Measurements from ENCODE around the gene GGA2.

- TF ChIP-seq, protein P1, sequence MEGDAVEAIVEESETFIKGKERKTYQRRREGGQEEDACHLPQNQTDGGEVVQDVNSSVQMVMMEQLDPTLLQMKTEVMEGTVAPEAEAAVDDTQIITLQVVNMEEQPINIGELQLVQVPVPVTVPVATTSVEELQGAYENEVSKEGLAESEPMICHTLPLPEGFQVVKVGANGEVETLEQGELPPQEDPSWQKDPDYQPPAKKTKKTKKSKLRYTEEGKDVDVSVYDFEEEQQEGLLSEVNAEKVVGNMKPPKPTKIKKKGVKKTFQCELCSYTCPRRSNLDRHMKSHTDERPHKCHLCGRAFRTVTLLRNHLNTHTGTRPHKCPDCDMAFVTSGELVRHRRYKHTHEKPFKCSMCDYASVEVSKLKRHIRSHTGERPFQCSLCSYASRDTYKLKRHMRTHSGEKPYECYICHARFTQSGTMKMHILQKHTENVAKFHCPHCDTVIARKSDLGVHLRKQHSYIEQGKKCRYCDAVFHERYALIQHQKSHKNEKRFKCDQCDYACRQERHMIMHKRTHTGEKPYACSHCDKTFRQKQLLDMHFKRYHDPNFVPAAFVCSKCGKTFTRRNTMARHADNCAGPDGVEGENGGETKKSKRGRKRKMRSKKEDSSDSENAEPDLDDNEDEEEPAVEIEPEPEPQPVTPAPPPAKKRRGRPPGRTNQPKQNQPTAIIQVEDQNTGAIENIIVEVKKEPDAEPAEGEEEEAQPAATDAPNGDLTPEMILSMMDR (IDR thresholded peaks at IDR 0.05): no peak
- no peak for TF ChIP-seq EZH2 (IDR thresholded peaks at IDR 0.05)
- TF ChIP-seq EZH2phosphoT487 (IDR thresholded peaks at IDR 0.05): no peak
Measured at GRCh38 chr16:23416816-23417215, 93.5 kb downstream of the GGA2 start.
